Ovary (tissue), 10 donors: ENCODE measurements around the gene CLASP1. TPM values are rescaled to one million over a fixed set of nuclear protein-coding genes. Genes with fewer than 3 reads are reported as not detected.

Experiments
- DNase-seq, 5 donors: peaks; one replicate each; pipeline ENCODE4 v3.0.0-alpha.2; 2019 to 2020
- H3K27ac ChIP-seq, 2 donors: fragments of 200-600 bp; one replicate each; pipeline versions ENCODE4 v1.5.1 to v1.8.0; 2019 to 2022
- H3K27me3 ChIP-seq: fragments of 200-600 bp; one replicate; pipeline ENCODE4 v1.8.0; 2022
- H3K36me3 ChIP-seq: fragments of 200-600 bp; sonication (generic); one replicate; pipeline ENCODE4 v1.5.1; 2019
- H3K4me1 ChIP-seq: one replicate; pipeline ENCODE4 v1.8.1; 2013; ENCODE audit warnings: mild to moderate bottlenecking, moderate library complexity; ENCODE audit not compliant: insufficient read depth
- H3K4me3 ChIP-seq: fragments of 200-600 bp; sonication (generic); one replicate; pipeline ENCODE4 v1.5.1; 2017
- H3K9me3 ChIP-seq, 2 donors: fragments of 200-600 bp in 1 of 2; sonication (generic) in 1 of 2; one replicate each; pipeline versions ENCODE4 v1.5.1 to v1.8.1; 2013 to 2019; ENCODE audit warnings: mild to moderate bottlenecking in 1 of 2, moderate library complexity in 1 of 2
- CTCF ChIP-seq, 3 donors: fragments of 450-650 bp in 2 of 3; fragments of 200-600 bp in 1 of 3; IDR thresholded peaks; one replicate each; pipeline versions ENCODE4 v1.5.1 to v1.8.0; 2016 to 2022; ENCODE audit warnings: antibody characterized with exemption in 3 of 3, mild to moderate bottlenecking in 1 of 3
- EP300 ChIP-seq: sonication (generic); formaldehyde crosslinking; IDR thresholded peaks from one replicate; pipeline ENCODE4 v1.6.1; 2017; ENCODE audit warnings: antibody characterized with exemption
- POLR2A ChIP-seq: fragments of 450-650 bp; IDR thresholded peaks from one replicate; pipeline ENCODE4 v1.6.1; 2017; ENCODE audit warnings: antibody characterized with exemption, mild to moderate bottlenecking, moderate library complexity
- WGBS, 3 donors: extraction: QIAGEN DNeasy Blood & Tissue Kit in 1 of 3; methylation state at CpG; one replicate each; pipeline versions ENCODE4 v1.1.5 to v1.1.7; 2013 to 2017; 5-methylcytosine and 5-hydroxymethylcytosine counted together
- intact Hi-C, 4 donors: fragments of 100-400 bp; cut with DNase I; formaldehyde crosslinking; loops; one replicate each; pipeline versions ENCODE4 v1.11.0 to v1.15.1; 2022 to 2023
- long read RNA-seq, 3 donors: library from polyadenylated mRNA in 2 of 3; unstranded in 2 of 3; transcript quantifications; one replicate each; pipeline ENCODE4 v2.0.0 and lab custom pipeline, GENCODE V29; 2021 to 2026
- polyA plus RNA-seq, 2 donors: library from polyadenylated mRNA; stranded (reverse); fragments of 200-250 nt in 1 of 2; fragments of 350-450 nt in 1 of 2; fragmentation: Illumina TruSeq in 1 of 2; extraction: RNeasy Lipid Tissue Mini Kit (QIAGEN cat#74804) in 1 of 2; gene quantifications; one replicate each; pipeline ENCODE4 v1.2.3, GENCODE V29; 2013 to 2014
- total RNA-seq, 7 donors: library from RNA; depleted of rRNA in 2 of 7; stranded (reverse); fragments of >200 nt in 2 of 7; fragmentation: NEBNext Ultra II Directional in 3 of 7; extraction: Animal tissue kit (Norgen Biotek cat#: 25700) in 3 of 7; gene quantifications; one replicate each; pipeline versions ENCODE4 v1.1.0 to v1.2.4, GENCODE V29; 2016 to 2023
- donor health status: DM: no; HTN: no; CAD: no; lungs with moderate emphysema.
- donor health status: DM: no; HTN: no; CAD: no.
- donor health status: Bipolar disorder and iron deficiency.
- donor health status: DM: yes; HTN: yes; CAD: no.
- donor health status: DM: no; HTN: no; CAD: no.
- donor health status: DM: yes; HTN: yes; CAD: no.

Gene CLASP1
- total RNA-seq (10 to 100 TPM; 39.1 to 58.7 (median 53.3) TPM), polyA plus RNA-seq (10 to 100 TPM; 15.8 to 26.8 TPM)
- long read RNA-seq, donor 1, partial matches to known transcripts = 7 of 14 reads
- long read RNA-seq, donor 1, other reads (novel, unspliced or antisense) = 7 of 14 reads
- long read RNA-seq, donor 2, partial matches to known transcripts = 11 of 11 reads
- long read RNA-seq, donor 2, other reads (novel, unspliced or antisense) = 0 of 11 reads
- long read RNA-seq, donor 3, partial matches to known transcripts = 15 of 29 reads
- long read RNA-seq, donor 3, other reads (novel, unspliced or antisense) = 14 of 29 reads

- Histone ChIP-seq H3K4me3 (peak within 1 kb of the TSS; percentile 92), H3K4me1 (peaks cover 13% of the 10 kb centered on the region), H3K9me3 (no peaks in the 10 kb centered on the region), H3K36me3 (no peaks in the 10 kb centered on the region), H3K27me3 (no peaks in the 10 kb centered on the region), H3K27ac (peak within 1 kb of the TSS; percentile 86 to 90)
- TF ChIP-seq CTCF (IDR thresholded peaks at IDR 0.05) (no peak), POLR2A (peak; percentile 26)
- WGBS, 3 donors = 0 to 1% (median 1%) methylated on average over 34 to 36 of the region's 36 CpGs
- DNase-seq = peak in 1 of 5 donors; percentile 77
- intact Hi-C loops = loop anchor here (2.0 to 10.0 kb wide), 5 partner anchors 86 to 124 kb away; partner anchors contain the start of genes RNU4ATAC (in 3 of the 4) and NIFK (in 2 of the 4)
Observed at GRCh38 chr2:121649149-121649595, at the start of gene CLASP1. TSS of gene CLASP1 (minus strand) at chr2:121649462. CDS start at chr2:121605895, 43,567 bp downstream.

GRCh38 chr2:121698318-121698930 lies 49.2 kb upstream of the CLASP1 start:
- 83 to 92% (median 85%) methylated on average over 11 of the region's 11 CpGs for WGBS, 3 donors
- Histone ChIP-seq H3K27ac (no peak overlapping the region), H3K27me3 (no peaks in the 10 kb centered on the region), H3K36me3 (no peaks in the 10 kb centered on the region), H3K9me3 (no peaks in the 10 kb centered on the region), H3K4me3 (no peak overlapping the region), H3K4me1 (no peaks in the 10 kb centered on the region)
- intact Hi-C loops = no loop called here
- DNase-seq = no peak
- TF ChIP-seq EP300 (no peak), POLR2A (no peak), CTCF (IDR thresholded peaks at IDR 0.05) (no peak)

- no peak overlapping the region for H3K27ac ChIP-seq
- no peaks in the 10 kb centered on the region for H3K36me3 ChIP-seq
- no peak for TF ChIP-seq CTCF (IDR thresholded peaks at IDR 0.05)
- TF ChIP-seq EP300 = no peak
- TF ChIP-seq POLR2A = no peak
- WGBS, 3 donors = 28 to 46% (median 29%) methylated on average over 4 of the region's 4 CpGs
- H3K27me3 ChIP-seq = no peaks in the 10 kb centered on the region
- no peaks in the 10 kb centered on the region for H3K9me3 ChIP-seq
- H3K4me1 ChIP-seq = no peaks in the 10 kb centered on the region
- intact Hi-C loops = no loop called here
- no peak overlapping the region for H3K4me3 ChIP-seq
- no peak for DNase-seq
Observed at GRCh38 chr2:121697108-121697631, 47.9 kb upstream of the CLASP1 start.

GRCh38 chr2:121696410-121696930 lies 47.2 kb upstream of the CLASP1 start:
- no peaks in the 10 kb centered on the region for H3K9me3 ChIP-seq
- no peak for DNase-seq
- TF ChIP-seq POLR2A (no peak), CTCF (IDR thresholded peaks at IDR 0.05) (no peak), EP300 (no peak)
- no peak overlapping the region for H3K27ac ChIP-seq
- H3K4me3 ChIP-seq = no peak overlapping the region
- no peaks in the 10 kb centered on the region for H3K4me1 ChIP-seq
- intact Hi-C loops = no loop called here
- no peaks in the 10 kb centered on the region for H3K27me3 ChIP-seq
- 75 to 82% (median 82%) methylated on average over 7 of the region's 7 CpGs for WGBS, 3 donors
- H3K36me3 ChIP-seq = no peaks in the 10 kb centered on the region
